ENCODE measurements around the gene AAMDC.

- TF ChIP-seq CTCF (IDR thresholded peaks at IDR 0.05) (no peak), POLR2A (IDR thresholded peaks at IDR 0.05) (no peak)
Observed at GRCh38 chr11:77775936-77776335, 45.0 kb upstream of the AAMDC start.

Measured in uterus (tissue), 2 donors.